HEK293T (cell line): ENCODE results near the gene ZNF804B.

Experiments
- CTCF ChIA-PET: fragments of 350-600 bp; formaldehyde crosslinking; extraction: SDS; loops from one replicate; lab custom pipeline; 2021; ENCODE audit warnings: antibody characterized with exemption, inconsistent platforms; lab: Yijun Ruan, JAX
- POLR2A ChIA-PET: fragments of 350-600 bp; formaldehyde crosslinking; extraction: SDS; loops from one replicate; lab custom pipeline; 2020; ENCODE audit warnings: antibody characterized with exemption, inconsistent platforms; lab: Yijun Ruan, JAX
- DNase-seq: peaks from one replicate; pipeline ENCODE4 v3.0.0; 2012; ENCODE audit warnings: mixed read lengths; ENCODE audit errors: extremely low spot score
- ARNT ChIP-seq: fragments of 450-650 bp; IDR thresholded peaks from 2 replicates; pipeline ENCODE4 v1.6.1; 2017; ENCODE audit warnings: mild to moderate bottlenecking
- BHLHE40 ChIP-seq: fragments of 450-650 bp; IDR thresholded peaks from 2 replicates; pipeline ENCODE4 v1.6.1; 2016; ENCODE audit warnings: mild to moderate bottlenecking, moderate library complexity, borderline replicate concordance
- CTBP1 ChIP-seq: fragments of 450-650 bp; IDR thresholded peaks from 2 replicates; pipeline ENCODE4 v1.6.1; 2016; ENCODE audit warnings: borderline replicate concordance
- ELF4 ChIP-seq: fragments of 450-650 bp; IDR thresholded peaks from 2 replicates; pipeline ENCODE4 v1.6.1; 2017; ENCODE audit warnings: antibody characterized with exemption
- FOXA1 ChIP-seq: fragments of 450-650 bp; IDR thresholded peaks from 2 replicates; pipeline ENCODE4 v1.6.1; 2016; ENCODE audit warnings: mild to moderate bottlenecking
- FOXK2 ChIP-seq: fragments of 450-650 bp; IDR thresholded peaks from 2 replicates; pipeline ENCODE4 v1.6.1; 2016; ENCODE audit warnings: mild to moderate bottlenecking
- FOXM1 ChIP-seq: fragments of 450-650 bp; IDR thresholded peaks from 2 replicates; pipeline ENCODE4 v1.6.1; 2017; ENCODE audit warnings: mild to moderate bottlenecking, borderline replicate concordance
- HDGF ChIP-seq: fragments of 450-650 bp; IDR thresholded peaks from 2 replicates; pipeline ENCODE4 v1.6.1; 2017; ENCODE audit warnings: antibody characterized with exemption, borderline replicate concordance
- L3MBTL2 ChIP-seq: fragments of 450-650 bp; conservative IDR thresholded peaks from 2 replicates; pipeline ENCODE4 v1.6.1; 2016; ENCODE audit warnings: mild to moderate bottlenecking
- LEF1 ChIP-seq: fragments of 450-650 bp; IDR thresholded peaks from 2 replicates; pipeline ENCODE4 v1.6.1; 2017; ENCODE audit warnings: mild to moderate bottlenecking, borderline replicate concordance
- NFRKB ChIP-seq: fragments of 450-650 bp; IDR thresholded peaks from 2 replicates; pipeline ENCODE4 v1.6.1; 2016; ENCODE audit warnings: mild to moderate bottlenecking, moderate library complexity
- SP1 ChIP-seq: fragments of 450-650 bp; IDR thresholded peaks from 2 replicates; pipeline ENCODE4 v1.6.1; 2017
- SUZ12 ChIP-seq: fragments of 450-650 bp; IDR thresholded peaks from 2 replicates; pipeline ENCODE4 v1.6.1; 2016; ENCODE audit warnings: mild to moderate bottlenecking
- TARDBP ChIP-seq: fragments of 450-650 bp; IDR thresholded peaks from 2 replicates; pipeline ENCODE4 v1.6.1; 2016
- ZNF384 ChIP-seq: fragments of 450-650 bp; IDR thresholded peaks from 2 replicates; pipeline ENCODE4 v1.6.1; 2016
- TF ChIP-seq, protein P1 (sequence below): fragments of 450-650 bp; IDR thresholded peaks from 2 replicates; pipeline ENCODE4 v1.6.1; 2016

Gene ZNF804B

GRCh38 chr7:89029864-89030263 lies 270.4 kb downstream of the ZNF804B start:
- TF ChIP-seq FOXM1 (no peak), ELF4 (no peak), LEF1 (no peak), BHLHE40 (no peak), CTBP1 (no peak), NFRKB (no peak), HDGF (no peak), SUZ12 (no peak), FOXA1 (no peak), FOXK2 (no peak), ZNF384 (no peak), TARDBP (no peak), ARNT (no peak), SP1 (no peak), L3MBTL2 (no peak)
- TF ChIP-seq, protein P1, sequence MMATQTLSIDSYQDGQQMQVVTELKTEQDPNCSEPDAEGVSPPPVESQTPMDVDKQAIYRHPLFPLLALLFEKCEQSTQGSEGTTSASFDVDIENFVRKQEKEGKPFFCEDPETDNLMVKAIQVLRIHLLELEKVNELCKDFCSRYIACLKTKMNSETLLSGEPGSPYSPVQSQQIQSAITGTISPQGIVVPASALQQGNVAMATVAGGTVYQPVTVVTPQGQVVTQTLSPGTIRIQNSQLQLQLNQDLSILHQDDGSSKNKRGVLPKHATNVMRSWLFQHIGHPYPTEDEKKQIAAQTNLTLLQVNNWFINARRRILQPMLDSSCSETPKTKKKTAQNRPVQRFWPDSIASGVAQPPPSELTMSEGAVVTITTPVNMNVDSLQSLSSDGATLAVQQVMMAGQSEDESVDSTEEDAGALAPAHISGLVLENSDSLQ: no peak
- ChIA-PET CTCF (no interaction called here), POLR2A (no interaction called here)
- no peak for DNase-seq

- CTCF ChIA-PET: no interaction called here
- DNase-seq: no peak
- no peak for TF ChIP-seq FOXA1
- TF ChIP-seq ZNF384: no peak
- TF ChIP-seq LEF1: no peak
- no peak for TF ChIP-seq ELF4
- no peak for TF ChIP-seq NFRKB
- no peak for TF ChIP-seq TARDBP
- no peak for TF ChIP-seq CTBP1
- TF ChIP-seq BHLHE40: no peak
- TF ChIP-seq SP1: no peak
- TF ChIP-seq, protein P1: no peak
- no peak for TF ChIP-seq L3MBTL2
Observed at GRCh38 chr7:89041240-89041639, 281.7 kb downstream of the ZNF804B start.

DNA sequence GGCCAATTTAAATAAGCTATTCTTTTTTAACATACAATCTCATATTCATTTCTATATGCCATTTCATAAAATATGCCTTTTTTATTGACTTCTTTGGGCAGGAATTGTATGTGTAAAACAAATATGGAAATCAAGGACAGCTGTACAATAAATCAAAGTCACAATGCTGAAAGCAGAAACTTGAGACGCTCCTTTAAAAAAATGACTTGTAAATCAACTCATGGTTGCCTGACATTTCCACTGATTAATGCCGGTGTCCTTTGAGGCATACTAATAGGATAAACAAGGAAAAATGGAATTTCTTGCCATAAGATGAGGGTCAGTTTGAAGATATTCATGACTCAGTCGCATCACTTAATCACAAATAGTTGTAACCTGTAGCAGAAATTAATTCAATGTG lies 283.4 kb downstream of the ZNF804B start:
- ChIA-PET POLR2A (no interaction called here), CTCF (no interaction called here)

More at GRCh38 chr7:89041240-89041639, 281.7 kb downstream of the ZNF804B start:
- POLR2A ChIA-PET: no interaction called here

GRCh38 chr7:89049043-89049442 lies 289.5 kb downstream of the ZNF804B start:
- ChIA-PET CTCF (no interaction called here), POLR2A (no interaction called here)
- TF ChIP-seq L3MBTL2: no peak
- no peak for TF ChIP-seq FOXK2
- TF ChIP-seq ZNF384: no peak
- no peak for TF ChIP-seq FOXM1
- no peak for TF ChIP-seq LEF1
- TF ChIP-seq ARNT: no peak
- TF ChIP-seq CTBP1: no peak
- DNase-seq: no peak

More for the DNA sequence above, 283.4 kb downstream of the ZNF804B start:
- DNase-seq: no peak
- no peak for TF ChIP-seq HDGF
- TF ChIP-seq, protein P1: peak; percentile 77

- ChIA-PET POLR2A (no interaction called here), CTCF (no interaction called here)
- DNase-seq: no peak
- TF ChIP-seq CTBP1 (no peak), L3MBTL2 (no peak), TARDBP (no peak)
- TF ChIP-seq, protein P1: no peak
Observed at GRCh38 chr7:89053130-89053529, 293.6 kb downstream of the ZNF804B start.

- POLR2A ChIA-PET: no interaction called here
- CTCF ChIA-PET: no interaction called here
- TF ChIP-seq L3MBTL2: no peak
- no peak for TF ChIP-seq ARNT
- TF ChIP-seq NFRKB: no peak
- TF ChIP-seq ZNF384: no peak
- no peak for TF ChIP-seq HDGF
- TF ChIP-seq SP1: no peak
- TF ChIP-seq CTBP1: no peak
- no peak for TF ChIP-seq FOXA1
- no peak for TF ChIP-seq LEF1
- no peak for TF ChIP-seq TARDBP
- no peak for TF ChIP-seq FOXM1
- no peak for TF ChIP-seq BHLHE40
- TF ChIP-seq FOXK2: no peak
- TF ChIP-seq, protein P1: no peak
- TF ChIP-seq SUZ12: no peak
- TF ChIP-seq ELF4: no peak
- no peak for DNase-seq
Observed at GRCh38 chr7:89054361-89054760, 294.9 kb downstream of the ZNF804B start.
